KG1 (cell line): Measurements from ENCODE around the gene PCDH15.
"Not testable (repeated sequence)": the region's sequence is repeated elsewhere in the genome, so short reads cannot be mapped to it uniquely, and the experiment has no call there.

ENCODE experiments used
- DNase-seq: peaks from one replicate; lab custom pipeline; 2025; lab: John Stamatoyannopoulos, UW

PCDH15 gene

DNA sequence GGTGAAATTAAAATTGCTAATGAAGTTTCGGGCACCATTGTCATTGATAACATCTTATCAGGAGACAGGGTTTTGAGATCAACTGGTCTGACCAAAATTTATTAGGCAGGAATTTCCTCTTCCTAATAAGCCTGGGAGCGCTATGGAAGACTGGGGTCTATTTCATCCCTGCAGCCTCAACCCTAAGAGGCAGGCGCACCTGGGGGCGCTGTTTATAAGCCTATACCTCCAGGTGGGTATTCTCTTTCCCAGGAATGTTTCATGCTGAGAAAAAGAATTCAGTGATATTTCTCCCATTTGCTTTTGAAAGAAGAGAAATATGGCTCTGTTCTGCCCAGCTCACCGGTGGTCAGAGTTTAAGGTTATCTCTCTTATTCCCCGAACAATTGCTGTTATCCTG lies 406.4 kb downstream of the PCDH15 start:
- DNase-seq, result not testable (repeated sequence)

DNA sequence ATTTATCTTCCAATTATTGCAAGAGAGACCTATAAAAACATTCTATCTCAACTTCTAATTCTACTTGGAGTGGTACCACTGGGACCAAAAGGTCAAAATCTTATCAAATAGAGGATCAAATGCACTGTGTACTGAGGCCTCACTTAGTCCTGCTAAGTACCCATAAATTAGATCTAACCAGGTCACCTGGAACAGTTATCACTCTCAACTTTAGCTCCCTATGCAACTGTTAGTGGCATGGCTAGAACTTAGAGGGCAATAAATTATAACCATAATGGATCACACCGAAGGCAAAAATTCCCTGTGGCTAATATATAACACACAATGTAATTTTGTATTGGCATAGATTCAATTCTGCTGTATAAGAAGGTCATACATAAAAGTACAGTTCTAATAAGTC lies 428.9 kb downstream of the PCDH15 start:
- no peak for DNase-seq

DNA sequence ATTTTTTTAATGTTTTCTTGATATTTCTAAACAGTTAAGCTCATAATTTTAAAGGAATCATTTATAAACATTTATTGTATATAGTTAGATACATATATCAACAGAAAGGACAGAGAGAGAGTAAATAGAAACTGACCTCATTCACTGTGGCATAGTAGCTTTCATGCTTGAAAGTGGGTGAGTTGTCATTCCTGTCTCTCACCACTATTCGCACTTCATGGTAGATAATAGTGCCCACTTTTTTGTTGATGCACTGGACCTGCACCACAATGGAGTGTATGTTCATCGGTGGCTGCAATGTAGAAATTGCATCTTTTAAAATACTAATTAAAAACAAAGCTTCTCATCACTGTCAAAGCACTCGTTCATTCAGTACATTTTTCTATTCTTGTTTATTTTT lies 432.0 kb downstream of the PCDH15 start:
- DNase-seq, result no peak

DNA sequence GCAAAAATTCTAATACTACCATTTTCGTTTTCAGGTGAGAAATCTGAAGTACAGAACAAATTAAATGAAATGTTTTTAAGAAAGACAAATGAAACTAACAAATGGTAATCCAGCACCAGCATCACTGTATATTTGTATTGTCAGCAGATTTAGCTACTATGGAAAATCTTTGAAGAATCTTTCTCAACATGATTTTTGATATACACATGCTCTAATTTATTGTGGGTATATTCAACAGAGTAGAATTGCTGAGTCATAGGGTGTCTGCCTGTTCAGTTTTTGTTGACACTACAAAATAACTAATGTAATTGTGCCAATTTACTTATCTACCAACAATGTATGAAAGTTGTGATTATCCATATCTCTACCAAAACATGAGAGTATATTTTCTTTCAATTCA lies 437.6 kb downstream of the PCDH15 start:
- DNase-seq, result no peak

DNA sequence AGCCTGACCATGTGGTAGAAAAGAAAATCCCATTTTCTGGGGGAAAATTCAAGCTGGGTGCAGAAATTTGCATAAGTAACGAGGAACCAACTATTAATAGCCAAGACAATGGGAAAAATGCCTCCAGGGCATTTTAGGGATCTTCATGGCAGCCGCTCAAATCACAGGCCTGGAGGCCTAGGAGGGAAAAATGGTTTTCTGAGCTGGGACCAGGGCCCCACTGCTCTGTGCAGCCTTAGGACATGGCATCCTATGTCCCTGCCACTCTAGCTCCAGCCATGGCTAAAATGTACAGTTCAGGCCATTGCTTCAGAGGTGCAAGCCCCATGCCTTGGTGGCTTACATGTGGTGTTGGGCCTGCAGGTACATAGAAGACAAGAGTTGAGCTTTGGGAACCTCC lies 459.0 kb downstream of the PCDH15 start:
- no peak for DNase-seq

DNA sequence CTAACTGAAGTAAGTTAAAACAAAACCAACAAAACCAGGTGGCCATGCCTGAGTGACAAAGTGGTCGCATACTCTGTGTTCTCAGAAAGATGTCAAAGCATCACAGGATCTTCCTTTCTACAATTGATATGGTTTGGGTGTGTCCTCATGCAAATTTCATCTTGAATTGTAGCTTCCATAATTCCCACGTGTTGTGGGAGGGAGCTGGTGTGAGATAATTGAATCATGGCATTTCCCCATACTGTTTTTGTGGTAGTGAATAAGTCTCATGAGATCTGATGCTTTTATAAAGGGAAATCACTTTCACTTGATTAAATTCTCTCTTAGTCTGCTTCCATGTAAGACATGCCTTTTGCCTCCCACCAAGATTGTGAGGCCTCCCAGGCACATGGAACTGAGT lies 465.7 kb downstream of the PCDH15 start:
- no peak for DNase-seq

DNA sequence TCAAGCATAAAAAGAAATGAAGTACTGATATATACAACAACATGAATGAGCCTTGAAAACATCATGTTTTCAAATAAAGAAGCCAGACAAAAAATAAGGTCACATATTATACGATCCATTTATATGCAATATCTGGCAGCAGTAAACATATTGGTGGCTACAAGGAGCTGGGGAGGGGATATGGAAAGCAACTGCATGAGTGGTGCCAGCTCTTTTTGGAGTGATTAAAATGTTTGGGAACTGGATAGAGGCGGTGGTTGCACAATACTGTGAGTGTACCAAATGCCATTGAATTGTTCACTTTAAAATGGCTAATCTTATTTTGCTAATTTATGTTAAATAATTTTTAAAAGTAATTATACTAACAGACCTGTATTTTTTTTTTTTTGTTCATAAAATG lies 481.7 kb downstream of the PCDH15 start:
- DNase-seq, result no peak

DNA sequence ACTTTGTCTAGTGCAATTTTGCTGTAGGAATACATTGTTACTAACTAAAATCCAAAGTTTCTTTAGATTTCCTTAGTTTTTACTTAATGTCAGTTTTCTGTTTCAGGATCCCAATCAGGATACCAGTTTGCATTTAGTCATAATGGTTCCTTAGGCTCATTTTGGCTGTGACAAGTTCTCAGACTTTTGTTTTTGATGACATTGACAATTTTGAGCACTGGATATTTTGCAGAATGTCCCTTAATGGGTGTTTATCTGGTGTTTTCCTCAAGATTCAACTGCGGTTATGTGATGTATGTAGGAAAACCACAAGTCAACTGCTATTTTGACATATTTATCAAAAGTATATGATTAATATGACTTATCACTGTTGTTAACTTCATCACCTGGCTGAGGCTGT lies 482.6 kb downstream of the PCDH15 start:
- DNase-seq, result no peak

DNA sequence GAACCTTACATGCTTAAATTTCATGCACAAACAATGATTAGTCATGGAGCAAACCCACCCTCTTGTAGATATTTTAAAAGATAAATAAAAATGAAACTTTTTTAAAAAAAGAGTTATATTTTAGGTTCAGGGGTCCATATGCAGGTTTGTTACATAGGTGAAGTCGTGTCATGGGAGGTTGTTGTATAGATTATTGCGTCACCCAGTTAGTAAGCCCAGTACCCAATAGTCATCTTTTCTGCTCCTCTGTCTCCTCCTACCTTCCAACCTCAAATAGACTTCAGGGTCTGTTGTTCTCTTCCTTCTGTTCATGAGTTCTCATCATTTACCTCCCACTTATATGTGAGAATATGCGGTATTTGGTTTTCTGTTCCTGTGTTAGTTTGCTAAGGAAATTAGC lies 486.6 kb downstream of the PCDH15 start:
- DNase-seq, result no peak

DNA sequence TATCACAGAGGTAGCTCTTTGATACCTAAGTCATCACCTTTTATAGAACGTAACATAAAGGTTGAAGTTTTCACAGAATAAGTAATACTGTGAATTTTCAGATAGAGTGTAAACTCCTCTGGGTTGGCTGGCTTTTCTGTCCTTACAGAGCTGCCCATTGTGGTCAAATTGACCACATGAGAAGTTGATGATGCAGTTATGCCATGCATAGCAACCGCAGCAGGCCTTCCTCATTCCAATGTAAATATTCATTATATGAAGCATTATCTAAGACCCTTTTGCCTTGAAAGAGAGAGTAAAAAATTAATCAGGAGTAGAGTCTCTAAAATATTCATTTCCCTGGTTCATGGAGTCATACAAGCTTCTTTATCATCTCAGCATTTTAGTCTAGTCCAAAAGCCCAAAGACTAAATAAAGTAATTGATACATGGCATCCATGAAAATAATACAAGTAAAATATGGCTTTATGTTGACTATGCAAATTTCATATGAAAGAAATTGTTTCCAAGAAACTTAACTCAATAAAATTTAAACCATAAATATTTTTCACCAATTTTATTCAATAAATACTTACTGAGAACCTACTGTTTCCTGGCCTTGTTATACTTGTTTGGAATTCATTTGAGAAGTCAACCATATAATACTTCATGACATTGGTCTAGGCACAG lies 516.4 kb downstream of the PCDH15 start:
- DNase-seq, result no peak

DNA sequence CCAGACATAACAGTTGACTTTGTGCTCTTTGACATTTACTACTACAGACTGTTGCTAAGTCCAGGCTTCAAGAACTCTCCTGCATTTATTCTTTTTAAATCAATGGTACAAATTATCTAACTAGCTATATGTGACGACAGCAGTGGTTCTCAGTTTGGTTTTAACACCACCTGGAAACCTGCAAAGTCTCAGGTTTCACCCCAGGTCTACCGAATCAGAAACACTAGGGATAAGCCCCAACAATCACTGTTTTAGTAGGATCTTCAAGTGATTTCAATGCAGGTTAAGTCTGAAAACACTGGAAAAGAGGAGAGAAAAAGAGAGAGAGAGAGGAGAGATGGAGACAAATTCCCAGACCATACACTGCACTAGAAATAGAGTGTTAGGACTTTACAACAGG lies 519.0 kb downstream of the PCDH15 start:
- no peak for DNase-seq

DNA sequence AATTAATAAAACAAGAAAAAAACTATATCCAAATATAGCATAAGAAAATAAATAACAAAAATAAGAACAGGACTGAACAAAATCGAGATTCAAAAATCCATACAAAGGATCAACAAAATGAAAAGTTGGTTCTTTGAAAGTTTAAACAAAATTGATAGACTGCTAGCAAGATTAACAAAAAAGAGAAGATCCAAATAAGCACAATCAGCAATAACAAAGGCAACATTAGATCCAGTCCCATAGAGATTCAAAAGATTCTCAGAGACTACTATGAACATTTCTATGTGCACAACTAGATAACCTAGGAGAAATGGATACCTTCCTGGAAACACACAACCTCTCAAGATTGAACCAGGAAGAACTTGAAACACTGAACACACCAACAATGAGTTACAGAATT lies 534.6 kb downstream of the PCDH15 start:
- no peak for DNase-seq

DNA sequence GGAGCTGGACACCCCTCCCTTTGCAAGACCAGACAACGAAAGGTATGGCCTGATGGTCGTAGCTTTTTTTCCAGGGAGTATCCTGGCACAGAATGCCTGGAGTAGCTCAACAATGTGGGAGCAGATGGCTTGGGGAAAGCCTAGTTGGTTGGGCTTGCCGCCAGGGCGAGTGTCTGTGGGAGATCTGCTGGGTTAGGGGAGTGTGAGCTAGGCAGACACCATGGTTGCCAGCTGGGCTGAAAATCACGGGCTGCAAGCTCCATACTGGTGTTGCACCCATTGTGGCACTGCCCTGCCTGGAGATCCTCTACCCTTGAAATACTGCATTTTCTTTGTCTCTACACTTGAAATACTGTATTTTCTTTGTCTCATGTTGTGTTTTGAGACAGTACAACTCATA lies 538.3 kb downstream of the PCDH15 start:
- no peak for DNase-seq

DNA sequence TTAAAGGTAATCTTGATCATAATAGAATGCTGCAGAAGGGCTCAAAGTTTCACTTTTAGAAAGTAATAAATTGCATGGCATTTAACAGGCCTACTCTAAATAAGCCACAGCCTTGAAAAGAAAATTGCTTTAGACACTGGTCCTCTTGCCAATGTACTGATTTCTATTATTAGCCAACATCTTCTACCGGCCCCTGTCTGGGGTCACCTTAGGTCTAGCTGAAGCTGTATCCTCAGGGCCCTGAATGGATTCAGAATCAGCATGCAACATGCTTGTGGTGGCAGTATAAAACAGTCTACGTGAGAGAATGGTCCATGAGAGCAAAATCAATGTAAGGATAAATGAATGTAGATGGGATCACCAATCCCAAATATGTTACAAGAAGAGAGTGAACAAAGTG lies 541.9 kb downstream of the PCDH15 start:
- DNase-seq, result no peak

DNA sequence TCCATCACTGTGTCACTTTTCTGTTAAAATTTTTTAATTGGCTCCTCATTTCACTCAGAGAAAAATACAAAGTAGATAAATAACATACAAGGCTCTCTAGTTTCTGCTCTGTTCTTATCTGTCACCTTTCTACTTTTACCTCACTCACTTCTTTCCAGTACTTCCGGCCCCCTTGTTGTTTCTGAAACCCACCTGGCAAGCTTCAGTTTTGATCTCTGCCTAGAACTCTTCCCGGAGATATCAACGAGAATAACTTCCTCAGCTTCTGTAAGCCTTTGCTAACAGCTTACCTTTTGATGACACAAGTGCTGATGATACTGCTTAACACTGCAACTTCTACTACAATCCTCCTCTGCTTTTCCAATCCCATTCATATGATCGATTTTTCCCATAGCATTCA lies 566.2 kb downstream of the PCDH15 start:
- DNase-seq, result no peak

DNA sequence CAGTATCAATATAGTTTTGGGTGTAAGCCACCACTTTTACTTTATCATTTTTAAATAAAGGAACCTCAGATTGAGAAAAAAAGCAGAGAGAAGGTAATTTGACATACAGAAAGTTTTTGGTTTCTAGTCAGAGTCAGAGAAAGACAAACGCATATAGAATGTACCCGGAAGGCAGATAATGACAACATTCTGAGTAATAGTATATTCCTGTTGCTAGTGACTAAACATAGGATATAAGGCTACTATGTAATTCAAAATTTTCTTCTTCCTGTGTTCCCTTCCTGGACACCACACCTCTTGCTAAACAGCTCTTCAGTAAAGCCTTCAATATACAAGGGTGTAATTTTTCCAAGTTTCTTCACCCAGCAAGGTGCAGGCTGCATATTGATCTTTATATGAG lies 597.6 kb downstream of the PCDH15 start:
- no peak for DNase-seq

DNA sequence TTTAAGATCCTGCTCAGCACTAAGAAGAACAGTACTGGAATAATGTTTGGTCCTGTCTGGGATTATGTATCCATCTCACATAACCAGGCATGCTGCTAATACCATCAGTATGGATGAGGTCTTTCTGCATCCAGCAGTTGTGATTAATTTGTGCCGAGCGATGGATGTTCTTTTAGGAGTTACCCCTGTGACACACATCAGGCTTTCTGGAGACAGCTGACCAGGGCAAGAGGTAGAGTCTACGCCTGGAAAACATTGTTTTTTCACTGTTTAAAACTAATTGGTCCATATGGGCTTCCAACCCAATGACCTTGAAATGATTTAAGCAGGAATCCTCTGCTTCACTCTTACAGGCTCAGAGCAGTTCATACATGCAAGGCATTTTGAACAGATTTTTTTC lies 603.0 kb downstream of the PCDH15 start:
- DNase-seq, result no peak

DNA sequence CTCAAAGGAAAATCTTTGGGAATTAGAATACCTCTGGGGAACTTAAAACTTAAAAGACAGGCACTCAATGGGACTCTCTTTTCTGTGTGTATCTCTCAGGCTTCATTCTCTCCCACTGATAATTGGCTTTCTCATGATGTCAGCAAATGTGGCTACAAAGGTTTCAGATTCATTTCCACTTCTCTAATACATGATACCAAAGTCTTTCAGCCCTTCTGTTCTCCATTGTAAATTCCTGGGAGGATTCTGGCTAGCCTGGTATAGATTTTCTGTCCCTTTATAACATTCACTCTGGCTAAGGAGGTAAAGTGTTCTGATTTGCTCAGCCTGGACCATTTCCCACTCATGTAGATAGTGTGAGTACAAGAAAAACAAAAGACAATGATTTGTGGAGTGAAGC lies 606.2 kb downstream of the PCDH15 start:
- no peak for DNase-seq

DNA sequence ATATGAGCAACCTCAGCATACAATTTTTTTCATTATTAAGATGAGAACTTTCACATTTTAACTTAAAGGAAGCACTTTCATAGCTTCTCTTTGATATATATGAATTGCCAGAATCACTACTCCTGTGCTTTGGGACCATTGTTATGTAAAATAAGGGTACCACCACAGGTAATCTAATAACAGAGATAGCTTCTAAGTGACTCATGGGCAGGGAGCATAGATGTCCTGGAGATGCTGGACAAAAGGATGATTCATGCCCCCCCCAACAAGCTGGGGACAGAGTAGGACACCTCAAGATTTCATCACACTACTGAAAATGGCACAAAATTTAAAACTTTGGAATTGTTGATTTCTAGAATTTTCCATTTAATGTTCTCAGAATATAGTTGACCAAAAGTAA lies 641.1 kb downstream of the PCDH15 start:
- no peak for DNase-seq

DNA sequence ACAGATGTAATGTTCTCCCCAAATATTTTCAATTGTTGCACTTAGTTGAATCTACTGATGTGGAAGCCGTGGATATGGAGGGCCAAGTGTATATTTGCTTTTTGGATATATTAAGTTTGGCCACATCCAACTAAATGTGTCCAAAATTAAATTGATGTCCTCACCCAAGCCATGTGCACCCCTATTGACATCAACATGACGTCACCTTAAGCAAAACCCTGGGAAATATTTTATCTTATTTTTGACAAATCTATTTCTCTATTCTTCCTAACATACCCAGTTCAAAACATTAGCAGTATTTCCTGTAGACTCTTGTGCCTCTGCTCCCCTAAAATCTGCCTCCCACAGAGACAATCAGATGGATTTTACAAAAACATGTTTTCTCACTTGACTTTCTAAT lies 652.5 kb downstream of the PCDH15 start:
- DNase-seq, result no peak

DNA sequence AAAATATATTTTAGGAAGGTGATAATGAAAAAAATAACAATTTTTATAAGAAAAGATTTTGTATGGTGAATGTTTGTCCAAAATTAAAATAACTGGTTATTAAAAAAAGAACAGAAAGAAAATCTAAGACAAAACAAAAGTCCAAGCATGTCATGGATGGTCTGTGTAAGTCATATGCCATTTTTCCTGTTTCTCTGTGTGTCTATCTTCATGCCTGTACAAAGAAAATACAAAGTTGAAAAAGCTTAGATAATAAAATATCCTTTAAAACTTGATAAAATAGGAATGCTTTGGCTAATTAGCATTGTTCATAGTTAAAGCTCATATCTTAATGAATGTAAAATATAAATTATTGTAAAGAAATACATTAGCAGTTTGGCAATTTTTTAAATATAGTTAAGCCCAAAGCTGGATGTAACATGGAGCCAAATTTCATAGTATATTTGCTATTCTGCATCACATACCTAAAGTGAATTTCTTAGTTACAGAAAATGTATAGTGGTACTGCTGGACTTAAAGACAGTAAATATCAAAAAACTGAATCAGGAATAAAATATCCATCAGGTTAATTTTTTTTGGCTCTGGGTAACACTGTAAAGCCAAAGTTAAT lies 661.1 kb downstream of the PCDH15 start:
- no peak for DNase-seq

DNA sequence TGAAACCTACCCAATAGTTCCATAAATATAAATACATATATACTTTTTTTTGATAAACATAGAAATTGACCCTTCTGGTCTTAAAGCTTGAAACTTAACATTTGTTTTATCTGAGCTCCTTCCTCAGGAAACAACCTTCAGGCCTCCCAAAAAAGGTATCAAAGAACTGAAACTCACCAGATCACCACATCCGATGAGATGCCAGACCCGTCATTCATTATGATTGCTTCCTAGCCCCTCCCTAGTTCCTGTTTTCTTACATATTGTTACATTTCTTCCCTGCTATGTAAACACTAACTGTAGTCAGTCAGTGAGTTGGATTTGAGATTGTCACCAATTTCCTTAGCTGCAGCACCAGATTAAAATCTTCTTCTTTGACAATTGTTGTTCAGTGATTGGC lies 663.6 kb downstream of the PCDH15 start:
- no peak for DNase-seq

DNA sequence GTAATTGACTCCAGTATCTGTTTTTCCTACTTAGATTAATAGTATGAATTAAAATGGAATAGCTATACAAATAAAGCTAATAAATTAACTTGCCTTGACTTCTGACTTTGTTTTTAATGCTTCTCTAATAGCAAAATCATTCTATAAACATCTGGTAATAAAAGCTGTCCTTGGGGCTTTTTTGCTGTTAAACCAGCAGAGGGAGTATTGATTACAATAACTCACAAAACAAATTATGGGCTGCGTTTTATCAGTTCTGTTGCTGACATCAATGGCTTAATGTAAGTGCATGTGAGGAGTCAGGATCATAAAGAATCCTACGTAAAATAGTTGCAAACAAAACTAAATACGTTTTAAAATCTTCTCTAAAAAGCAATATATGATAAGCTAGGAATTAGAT lies 667.8 kb downstream of the PCDH15 start:
- no peak for DNase-seq

DNA sequence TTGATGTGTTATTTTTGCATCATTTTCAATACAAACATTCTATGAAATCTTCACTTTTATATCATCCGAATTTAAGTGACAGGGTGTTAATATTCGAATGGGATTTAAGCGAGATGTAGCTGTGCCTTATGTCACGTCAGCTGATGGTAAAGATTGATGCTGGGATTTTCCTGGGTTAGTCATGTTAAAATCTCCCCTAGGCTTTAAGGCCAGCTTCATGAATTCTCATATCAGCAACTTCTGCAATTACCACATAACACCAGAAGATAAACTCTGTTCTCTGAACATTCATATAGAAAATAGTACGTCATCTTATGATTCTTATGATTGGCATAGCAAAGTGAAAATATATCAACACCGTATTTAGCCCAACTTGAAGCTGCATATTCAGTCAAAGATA lies 669.2 kb downstream of the PCDH15 start:
- DNase-seq, result no peak
